ENCODE results near the gene DES. TPM values are rescaled to one million over a fixed set of nuclear protein-coding genes. Genes with fewer than 3 reads are reported as not detected.

DES gene
- total RNA-seq, 2 experiments from 2014 or later, result not detected

GRCh38 chr2:219440388-219441256 is 22.4 kb downstream of the DES start:
- DNase-seq, result no peak
- no peaks in the 10 kb centered on the region for H3K9me3 Mint-ChIP-seq
- H3K27ac Mint-ChIP-seq, result no peak overlapping the region
- peaks cover 33% of the 10 kb centered on the region for H3K27me3 Mint-ChIP-seq
- H3K4me1 Mint-ChIP-seq, result peaks cover 13% of the 10 kb centered on the region
- H3K4me3 Mint-ChIP-seq, result peak overlapping the region; percentile 38
- ChIA-PET CTCF (interaction anchor here (0.7 to 1.9 kb wide), 6 partner anchors 14 to 90 kb away, joined by 3 to 7 read pairs (median 4); partner anchors contain the start of gene DES), POLR2A (no interaction called here)
- H3K36me3 Mint-ChIP-seq (ENCODE audit: low read depth), result no peaks in the 10 kb centered on the region

DNA sequence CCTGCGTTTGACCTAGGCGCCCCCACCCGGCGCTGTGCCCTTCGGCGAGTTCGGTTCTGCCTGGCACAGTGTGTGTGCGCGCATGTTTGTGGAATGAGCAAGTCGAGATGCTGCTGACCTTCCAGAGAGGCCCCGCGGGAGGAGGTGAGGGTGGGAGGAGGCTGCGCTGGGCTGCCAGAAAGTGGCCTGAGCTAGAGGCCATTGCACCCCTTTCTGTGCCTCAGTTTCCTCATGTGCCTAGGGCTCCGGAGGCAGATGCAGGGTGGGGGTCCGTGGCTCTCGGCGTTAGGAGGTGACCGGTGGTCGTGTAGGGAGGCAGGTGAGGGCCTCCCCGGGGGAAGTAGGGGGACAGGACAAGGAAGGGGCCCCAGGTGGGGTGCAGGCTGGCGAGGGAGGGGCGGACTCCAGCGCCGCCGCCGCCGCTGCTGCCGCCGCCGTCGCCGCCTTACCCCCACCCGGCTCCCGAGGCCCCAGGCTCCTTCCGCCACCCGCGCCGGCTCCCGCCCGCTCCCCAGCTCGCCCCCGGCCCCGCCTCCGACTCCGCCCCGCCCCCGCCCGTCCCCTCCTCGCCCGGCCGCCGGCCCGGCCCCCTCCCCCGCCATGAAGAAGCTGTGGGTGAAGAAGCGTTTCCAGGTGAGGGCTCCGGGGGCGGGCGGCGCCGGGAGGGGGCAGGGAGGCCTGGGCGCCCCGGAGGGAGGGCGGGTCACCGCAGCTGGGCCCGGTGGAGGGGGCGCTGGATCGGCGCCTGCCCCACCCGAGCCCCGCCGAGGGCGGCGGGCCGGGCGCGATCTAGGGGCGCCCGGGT is 23.5 kb downstream of the DES start:
- ChIA-PET POLR2A (no interaction called here), CTCF (interaction anchor here (1.1 to 1.7 kb wide), 2 partner anchors 37 to 68 kb away, joined by 3 read pairs; no protein-coding TSS in a partner anchor)
- H3K9me3 Mint-ChIP-seq, result no peaks in the 10 kb centered on the region
- no peaks in the 10 kb centered on the region for H3K36me3 Mint-ChIP-seq (ENCODE audit: low read depth)
- peaks cover 13% of the 10 kb centered on the region for H3K4me1 Mint-ChIP-seq
- DNase-seq, result peak; percentile 47
- peak overlapping the region; percentile 38 for H3K4me3 Mint-ChIP-seq
- peaks cover 30% of the 10 kb centered on the region for H3K27me3 Mint-ChIP-seq
- no peak overlapping the region for H3K27ac Mint-ChIP-seq

GRCh38 chr2:219442256-219443015 is 24.3 kb downstream of the DES start:
- H3K4me3 Mint-ChIP-seq, result peak overlapping the region; percentile 61
- CTCF ChIA-PET, result interaction anchor here (1.7 kb wide), 1 partner anchor 67 kb away, joined by 3 read pairs; no protein-coding TSS in a partner anchor
- H3K27ac Mint-ChIP-seq, result no peak overlapping the region
- H3K36me3 Mint-ChIP-seq (ENCODE audit: low read depth), result no peaks in the 10 kb centered on the region
- POLR2A ChIA-PET, result no interaction called here
- no peaks in the 10 kb centered on the region for H3K9me3 Mint-ChIP-seq
- peaks cover 13% of the 10 kb centered on the region for H3K4me1 Mint-ChIP-seq
- DNase-seq, result no peak
- peaks cover 35% of the 10 kb centered on the region for H3K27me3 Mint-ChIP-seq

GRCh38 chr2:219443016-219443696 is 25.0 kb downstream of the DES start:
- Mint-ChIP-seq H3K27ac (no peak overlapping the region), H3K4me1 (peaks cover 13% of the 10 kb centered on the region), H3K4me3 (peak overlapping the region; percentile 61), H3K27me3 (peaks cover 41% of the 10 kb centered on the region), H3K9me3 (no peaks in the 10 kb centered on the region), H3K36me3 (ENCODE audit: low read depth) (no peaks in the 10 kb centered on the region)
- ChIA-PET POLR2A (no interaction called here), CTCF (interaction anchor here (1.7 kb wide), 1 partner anchor 67 kb away, joined by 3 read pairs; no protein-coding TSS in a partner anchor)
- DNase-seq, result no peak

GRCh38 chr2:219443697-219444023 is 25.5 kb downstream of the DES start:
- Mint-ChIP-seq H3K4me1 (peaks cover 13% of the 10 kb centered on the region), H3K4me3 (no peak overlapping the region), H3K27ac (no peak overlapping the region), H3K27me3 (peaks cover 41% of the 10 kb centered on the region), H3K9me3 (no peaks in the 10 kb centered on the region), H3K36me3 (ENCODE audit: low read depth) (no peaks in the 10 kb centered on the region)
- ChIA-PET CTCF (interaction anchor here (1.7 kb wide), 1 partner anchor 66 kb away, joined by 3 read pairs; no protein-coding TSS in a partner anchor), POLR2A (no interaction called here)
- no peak for DNase-seq

GRCh38 chr2:219444566-219445091 is 26.5 kb downstream of the DES start:
- Mint-ChIP-seq H3K9me3 (no peaks in the 10 kb centered on the region), H3K36me3 (ENCODE audit: low read depth) (no peaks in the 10 kb centered on the region), H3K4me1 (peaks cover 13% of the 10 kb centered on the region), H3K27ac (no peak overlapping the region), H3K4me3 (no peak overlapping the region), H3K27me3 (peaks cover 46% of the 10 kb centered on the region)
- no peak for DNase-seq
- ChIA-PET POLR2A (no interaction called here), CTCF (no interaction called here)

GRCh38 chr2:219445220-219445640 is 27.1 kb downstream of the DES start:
- DNase-seq, result no peak
- ChIA-PET CTCF (no interaction called here), POLR2A (no interaction called here)
- no peaks in the 10 kb centered on the region for H3K9me3 Mint-ChIP-seq
- peaks cover 13% of the 10 kb centered on the region for H3K4me1 Mint-ChIP-seq
- H3K27me3 Mint-ChIP-seq, result peaks cover 52% of the 10 kb centered on the region
- H3K4me3 Mint-ChIP-seq, result no peak overlapping the region
- H3K27ac Mint-ChIP-seq, result no peak overlapping the region
- no peaks in the 10 kb centered on the region for H3K36me3 Mint-ChIP-seq (ENCODE audit: low read depth)

GRCh38 chr2:219446101-219446504 is 27.9 kb downstream of the DES start:
- no peaks in the 10 kb centered on the region for H3K9me3 Mint-ChIP-seq
- no peak for DNase-seq
- POLR2A ChIA-PET, result no interaction called here
- no peak overlapping the region for H3K4me3 Mint-ChIP-seq
- no peak overlapping the region for H3K27ac Mint-ChIP-seq
- H3K4me1 Mint-ChIP-seq, result peaks cover 11% of the 10 kb centered on the region
- H3K27me3 Mint-ChIP-seq, result peaks cover 48% of the 10 kb centered on the region
- CTCF ChIA-PET, result interaction anchor here (1.5 kb wide), 1 partner anchor 13 kb away, joined by 6 read pairs; no protein-coding TSS in a partner anchor
- H3K36me3 Mint-ChIP-seq (ENCODE audit: low read depth), result no peaks in the 10 kb centered on the region

- Mint-ChIP-seq H3K9me3 (no peaks in the 10 kb centered on the region), H3K36me3 (ENCODE audit: low read depth) (no peaks in the 10 kb centered on the region), H3K4me1 (peaks cover 6% of the 10 kb centered on the region), H3K27ac (no peak overlapping the region), H3K4me3 (no peak overlapping the region), H3K27me3 (peaks cover 42% of the 10 kb centered on the region)
- CTCF ChIA-PET, result interaction anchor here (0.7 to 1.5 kb wide), 4 partner anchors 9 to 83 kb away, joined by 3 to 6 read pairs (median 4); no protein-coding TSS in a partner anchor
- DNase-seq, result no peak
- POLR2A ChIA-PET, result no interaction called here
These were observed 28.5 kb downstream of the DES start for GRCh38 chr2:219446689-219447088.

- Mint-ChIP-seq H3K4me1 (peaks cover 10% of the 10 kb centered on the region), H3K27ac (no peak overlapping the region), H3K4me3 (no peak overlapping the region), H3K9me3 (no peaks in the 10 kb centered on the region), H3K36me3 (ENCODE audit: low read depth) (no peaks in the 10 kb centered on the region), H3K27me3 (peaks cover 41% of the 10 kb centered on the region)
- ChIA-PET POLR2A (no interaction called here), CTCF (interaction anchor here (0.7 to 1.5 kb wide), 4 partner anchors 8 to 82 kb away, joined by 3 to 6 read pairs (median 4); no protein-coding TSS in a partner anchor)
- DNase-seq, result no peak
These were observed 29.3 kb downstream of the DES start for GRCh38 chr2:219447242-219448098.

DNA sequence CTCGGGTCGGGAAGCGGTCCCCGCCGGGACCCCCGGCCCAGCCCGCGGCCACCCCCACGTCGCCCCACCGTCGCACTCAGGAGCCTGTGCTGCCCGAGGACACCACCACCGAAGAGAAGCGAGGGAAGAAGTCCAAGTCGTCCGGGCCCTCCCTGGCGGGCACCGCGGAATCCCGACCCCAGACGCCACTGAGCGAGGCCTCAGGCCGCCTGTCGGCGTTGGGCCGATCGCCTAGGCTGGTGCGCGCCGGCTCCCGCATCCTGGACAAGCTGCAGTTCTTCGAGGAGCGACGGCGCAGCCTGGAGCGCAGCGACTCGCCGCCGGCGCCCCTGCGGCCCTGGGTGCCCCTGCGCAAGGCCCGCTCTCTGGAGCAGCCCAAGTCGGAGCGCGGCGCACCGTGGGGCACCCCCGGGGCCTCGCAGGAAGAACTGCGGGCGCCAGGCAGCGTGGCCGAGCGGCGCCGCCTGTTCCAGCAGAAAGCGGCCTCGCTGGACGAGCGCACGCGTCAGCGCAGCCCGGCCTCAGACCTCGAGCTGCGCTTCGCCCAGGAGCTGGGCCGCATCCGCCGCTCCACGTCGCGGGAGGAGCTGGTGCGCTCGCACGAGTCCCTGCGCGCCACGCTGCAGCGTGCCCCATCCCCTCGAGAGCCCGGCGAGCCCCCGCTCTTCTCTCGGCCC is 30.1 kb downstream of the DES start:
- Mint-ChIP-seq H3K4me3 (no peak overlapping the region), H3K27ac (no peak overlapping the region), H3K27me3 (peaks cover 33% of the 10 kb centered on the region), H3K4me1 (peaks cover 4% of the 10 kb centered on the region), H3K36me3 (ENCODE audit: low read depth) (no peaks in the 10 kb centered on the region), H3K9me3 (no peaks in the 10 kb centered on the region)
- POLR2A ChIA-PET, result no interaction called here
- CTCF ChIA-PET, result no interaction called here
- DNase-seq, result no peak

All from activated CD4-positive, alpha-beta T cell treated with anti-CD3 and anti-CD28 coated beads, Interleukin-2, amount 10 ng/mL, durations not matched to agents 7 days and 5 days (primary cell).